Measurements from ENCODE around the gene GIPC1. TPM values are rescaled to one million over a fixed set of nuclear protein-coding genes. Genes with fewer than 3 reads are reported as not detected.

The GIPC1 gene
- total RNA-seq, 1 donor from 2014 or later = 45.5 TPM

GRCh38 chr19:14472202-14472938, 23.6 kb downstream of the GIPC1 start:
- H3K27me3 ChIP-seq (ENCODE audit: low read depth) = peaks cover 40% of the 10 kb centered on the region
- no peak overlapping the region for H3K27ac ChIP-seq (replicated peaks)
- intact Hi-C loops (cut with micrococcal nuclease) = no loop called here
- no peaks in the 10 kb centered on the region for H3K9me3 ChIP-seq (replicated peaks)
- H3K4me1 ChIP-seq = peaks cover 46% of the 10 kb centered on the region
- H3K4me3 ChIP-seq = peak overlapping the region; percentile 51
- TF ChIP-seq, protein P1, sequence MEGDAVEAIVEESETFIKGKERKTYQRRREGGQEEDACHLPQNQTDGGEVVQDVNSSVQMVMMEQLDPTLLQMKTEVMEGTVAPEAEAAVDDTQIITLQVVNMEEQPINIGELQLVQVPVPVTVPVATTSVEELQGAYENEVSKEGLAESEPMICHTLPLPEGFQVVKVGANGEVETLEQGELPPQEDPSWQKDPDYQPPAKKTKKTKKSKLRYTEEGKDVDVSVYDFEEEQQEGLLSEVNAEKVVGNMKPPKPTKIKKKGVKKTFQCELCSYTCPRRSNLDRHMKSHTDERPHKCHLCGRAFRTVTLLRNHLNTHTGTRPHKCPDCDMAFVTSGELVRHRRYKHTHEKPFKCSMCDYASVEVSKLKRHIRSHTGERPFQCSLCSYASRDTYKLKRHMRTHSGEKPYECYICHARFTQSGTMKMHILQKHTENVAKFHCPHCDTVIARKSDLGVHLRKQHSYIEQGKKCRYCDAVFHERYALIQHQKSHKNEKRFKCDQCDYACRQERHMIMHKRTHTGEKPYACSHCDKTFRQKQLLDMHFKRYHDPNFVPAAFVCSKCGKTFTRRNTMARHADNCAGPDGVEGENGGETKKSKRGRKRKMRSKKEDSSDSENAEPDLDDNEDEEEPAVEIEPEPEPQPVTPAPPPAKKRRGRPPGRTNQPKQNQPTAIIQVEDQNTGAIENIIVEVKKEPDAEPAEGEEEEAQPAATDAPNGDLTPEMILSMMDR (IDR thresholded peaks at IDR 0.05; ENCODE audit: borderline replicate concordance) = peak; percentile 99
- H3K36me3 ChIP-seq = peaks cover 41% of the 10 kb centered on the region
- peak; percentile 68 for DNase-seq

GRCh38 chr19:14471436-14472187, 24.3 kb downstream of the GIPC1 start:
- DNase-seq = no peak
- Histone ChIP-seq H3K27ac (replicated peaks) (no peak overlapping the region), H3K4me3 (peak overlapping the region; percentile 51), H3K9me3 (replicated peaks) (no peaks in the 10 kb centered on the region), H3K4me1 (peaks cover 39% of the 10 kb centered on the region), H3K36me3 (peaks cover 47% of the 10 kb centered on the region), H3K27me3 (ENCODE audit: low read depth) (peaks cover 37% of the 10 kb centered on the region)
- intact Hi-C loops (cut with micrococcal nuclease) = no loop called here
- TF ChIP-seq, protein P1 (IDR thresholded peaks at IDR 0.05; ENCODE audit: borderline replicate concordance) = no peak

DNA sequence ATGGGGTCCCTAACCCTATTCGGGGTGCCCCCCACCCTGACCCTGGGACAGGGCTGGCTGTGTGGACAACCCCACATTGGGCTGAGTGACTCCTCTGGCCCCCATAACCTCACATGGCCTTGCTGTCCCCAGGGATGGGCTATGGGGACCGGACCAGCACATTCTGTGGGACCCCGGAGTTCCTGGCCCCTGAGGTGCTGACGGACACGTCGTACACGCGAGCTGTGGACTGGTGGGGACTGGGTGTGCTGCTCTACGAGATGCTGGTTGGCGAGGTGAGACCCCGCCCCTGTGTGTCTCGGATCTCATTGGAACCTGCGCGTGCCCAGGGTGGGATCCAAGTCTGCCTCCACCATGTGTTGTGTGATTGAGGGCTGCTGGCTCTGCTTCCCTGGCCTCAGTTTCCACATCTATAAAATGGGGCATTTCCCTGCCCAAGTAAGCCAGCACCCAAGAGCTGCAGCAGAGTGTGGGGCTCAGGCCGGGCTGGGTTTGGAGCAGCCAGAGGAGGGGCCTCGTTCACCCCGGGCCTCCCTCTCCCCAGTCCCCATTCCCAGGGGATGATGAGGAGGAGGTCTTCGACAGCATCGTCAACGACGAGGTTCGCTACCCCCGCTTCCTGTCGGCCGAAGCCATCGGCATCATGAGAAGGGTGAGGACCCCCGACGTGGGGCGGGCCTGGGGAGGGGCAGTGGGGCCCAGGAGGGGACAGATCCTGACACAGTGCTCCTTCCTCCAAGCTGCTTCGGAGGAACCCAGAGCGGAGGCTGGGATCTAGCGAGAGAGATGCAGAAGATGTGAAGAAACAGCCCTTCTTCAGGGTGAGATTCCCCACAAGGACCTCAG, 25.7 kb downstream of the GIPC1 start:
- Histone ChIP-seq H3K36me3 (peaks cover 60% of the 10 kb centered on the region), H3K4me1 (peaks cover 33% of the 10 kb centered on the region), H3K4me3 (no peak overlapping the region), H3K27me3 (ENCODE audit: low read depth) (peaks cover 30% of the 10 kb centered on the region), H3K27ac (replicated peaks) (no peak overlapping the region), H3K9me3 (replicated peaks) (no peaks in the 10 kb centered on the region)
- no peak for DNase-seq
- intact Hi-C loops (cut with micrococcal nuclease) = no loop called here
- TF ChIP-seq, protein P1 (IDR thresholded peaks at IDR 0.05; ENCODE audit: borderline replicate concordance) = no peak

DNA sequence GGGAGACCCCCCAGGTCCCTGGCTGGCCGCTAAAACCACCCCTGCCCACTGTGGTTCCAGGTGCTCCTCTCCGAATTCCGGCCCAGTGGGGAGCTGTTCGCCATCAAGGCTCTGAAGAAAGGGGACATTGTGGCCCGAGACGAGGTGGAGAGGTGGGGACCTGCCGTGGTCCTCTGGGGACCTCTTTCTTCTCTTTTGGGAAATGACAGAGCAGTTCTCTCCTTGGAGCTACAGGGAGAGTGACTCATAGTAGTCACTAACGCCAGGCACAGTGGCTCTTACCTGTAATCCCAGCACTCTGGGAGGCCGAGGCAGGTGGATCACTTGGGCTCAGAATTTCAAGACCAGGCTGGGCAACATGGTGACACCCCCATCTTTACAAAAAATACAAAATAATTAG, 28.1 kb downstream of the GIPC1 start:
- Histone ChIP-seq H3K4me3 (no peak overlapping the region), H3K27me3 (ENCODE audit: low read depth) (peaks cover 6% of the 10 kb centered on the region), H3K36me3 (peaks cover 85% of the 10 kb centered on the region), H3K9me3 (replicated peaks) (no peaks in the 10 kb centered on the region), H3K27ac (replicated peaks) (no peak overlapping the region), H3K4me1 (peaks cover 10% of the 10 kb centered on the region)
- TF ChIP-seq, protein P1 (IDR thresholded peaks at IDR 0.05; ENCODE audit: borderline replicate concordance) = no peak
- no peak for DNase-seq
- intact Hi-C loops (cut with micrococcal nuclease) = no loop called here

- TF ChIP-seq, protein P1 (IDR thresholded peaks at IDR 0.05; ENCODE audit: borderline replicate concordance) = no peak
- intact Hi-C loops (cut with micrococcal nuclease) = no loop called here
- Histone ChIP-seq H3K4me3 (no peak overlapping the region), H3K27ac (replicated peaks) (no peak overlapping the region), H3K27me3 (ENCODE audit: low read depth) (peaks cover 2% of the 10 kb centered on the region), H3K36me3 (peaks cover 89% of the 10 kb centered on the region), H3K9me3 (replicated peaks) (no peaks in the 10 kb centered on the region), H3K4me1 (peaks cover 5% of the 10 kb centered on the region)
- DNase-seq = no peak
These were observed 28.5 kb downstream of the GIPC1 start for GRCh38 chr19:14467391-14467790.

Measured in left ventricle myocardium inferior (tissue), 1 donor.